HepG2 (cell line): ENCODE data around the gene CDC42EP1. TPM values are rescaled to one million over a fixed set of nuclear protein-coding genes. Genes with fewer than 3 reads are reported as not detected.

Experiments
- ARNTL ChIP-seq: sonication (generic); formaldehyde crosslinking; IDR thresholded peaks from 2 replicates; pipeline ENCODE4 v1.4.0; 2020; ENCODE audit warnings: mild to moderate bottlenecking, missing genetic modification reagents
- ATAD3A ChIP-seq: sonication (generic); formaldehyde crosslinking; IDR thresholded peaks from 2 replicates; pipeline ENCODE4 v1.4.0; 2020; ENCODE audit warnings: missing genetic modification reagents
- CSRNP1 ChIP-seq: sonication (generic); formaldehyde crosslinking; IDR thresholded peaks from 2 replicates; pipeline ENCODE4 v1.8.1; 2023; ENCODE audit warnings: mild to moderate bottlenecking, missing genetic modification reagents
- HNRNPH1 ChIP-seq: fragments of 200-400 bp; formaldehyde crosslinking; optimal IDR thresholded peaks from 2 replicates; pipeline ENCODE3; 2017; ENCODE audit warnings: mild to moderate bottlenecking, low read depth, low read length
- HOXA9 ChIP-seq: sonication (generic); formaldehyde crosslinking; IDR thresholded peaks from 2 replicates; pipeline ENCODE4 v1.8.1; 2022; ENCODE audit warnings: missing genetic modification reagents, mild to moderate bottlenecking, moderate library complexity, borderline replicate concordance
- MAFG ChIP-seq: sonication (generic); formaldehyde crosslinking; IDR thresholded peaks from 2 replicates; pipeline ENCODE4 v1.5.1; 2020; ENCODE audit warnings: mild to moderate bottlenecking, missing genetic modification reagents
- MATR3 ChIP-seq: sonication (generic); formaldehyde crosslinking; IDR thresholded peaks from 2 replicates; pipeline ENCODE4 v1.4.0; 2020; ENCODE audit warnings: missing genetic modification reagents
- RERE ChIP-seq: IDR thresholded peaks from 2 replicates; pipeline ENCODE4 v1.6.1; 2016; ENCODE audit warnings: low read depth, missing genetic modification reagents, missing compliant biosample characterization
- RFX5 ChIP-seq: IDR thresholded peaks from 2 replicates; pipeline ENCODE4 v1.6.1; 2011; ENCODE audit warnings: low read depth, low read length, improper control_type of control experiment
- TRIM22 ChIP-seq: fragments of 450-650 bp; IDR thresholded peaks from 2 replicates; pipeline ENCODE4 v1.6.1; 2017
- ZNF33B ChIP-seq: sonication (generic); formaldehyde crosslinking; IDR thresholded peaks from 2 replicates; pipeline ENCODE4 v1.5.1; 2020; ENCODE audit warnings: mild to moderate bottlenecking, missing genetic modification reagents
- ZNF382 ChIP-seq: sonication (generic); formaldehyde crosslinking; IDR thresholded peaks from 2 replicates; pipeline ENCODE4 v1.5.0; 2020; ENCODE audit warnings: missing genetic modification reagents, mild to moderate bottlenecking, borderline replicate concordance
- ZNF703 ChIP-seq: sonication (generic); formaldehyde crosslinking; IDR thresholded peaks from 2 replicates; pipeline ENCODE4 v1.5.1; 2020; ENCODE audit warnings: missing genetic modification reagents, mild to moderate bottlenecking, moderate library complexity, borderline replicate concordance
- ZNF775 ChIP-seq: sonication (generic); formaldehyde crosslinking; IDR thresholded peaks from 2 replicates; pipeline ENCODE4 v1.4.0; 2020; ENCODE audit warnings: missing genetic modification reagents, mild to moderate bottlenecking, moderate library complexity, borderline replicate concordance
- ZNF784 ChIP-seq: sonication (generic); formaldehyde crosslinking; IDR thresholded peaks from 2 replicates; pipeline ENCODE4 v1.5.1; 2020; ENCODE audit warnings: missing genetic modification reagents, mild to moderate bottlenecking, borderline replicate concordance
- polyA plus RNA-seq, 8 experiments: library from polyadenylated mRNA; depleted of rRNA in 3 of 8; stranded (reverse) in 7 of 8; unstranded in 1 of 8; fragments of >200 nt; fragmentation: Illumina TruSeq in 4 of 8; extraction: Trizol in 4 of 8; gene quantifications; 2 replicates each; pipeline versions ENCODE4 v1.2.1 to v1.2.3, GENCODE V29; 2011 to 2016; ENCODE audit warnings: low read depth in 4 of 8, missing spikeins in 1 of 8, mixed read lengths in 1 of 8; ENCODE audit not compliant: insufficient read depth in 1 of 8
- total RNA-seq, 5 experiments: library from RNA; depleted of rRNA; stranded (reverse); fragments of >200 nt; fragmentation: Illumina TruSeq; extraction: Trizol; gene quantifications; 2 replicates each; pipeline ENCODE4 v1.2.3, GENCODE V29; 2016; ENCODE audit warnings: low read depth in 1 of 5
- TF ChIP-seq, protein P1 (sequence below): sonication (generic); formaldehyde crosslinking; IDR thresholded peaks from 2 replicates; pipeline ENCODE4 v1.8.1; 2023; ENCODE audit warnings: mild to moderate bottlenecking, missing genetic modification reagents
- TF ChIP-seq, protein P2 (sequence below): sonication (generic); formaldehyde crosslinking; IDR thresholded peaks from 2 replicates; pipeline ENCODE4 v1.4.0; 2020; ENCODE audit warnings: mild to moderate bottlenecking, missing genetic modification reagents

CDC42EP1 gene
- total and polyA plus RNA-seq, 2 of the 13 experiments (the other 11 are each of a cell fraction or from before 2014, with no cell fraction given), result 17.1 to 29.5 TPM

GRCh38 chr22:37545703-37546436 is 14.4 kb upstream of the CDC42EP1 start (continued):
- TF ChIP-seq TRIM22 (no peak), ZNF33B (CRISPR knock-in tag) (no peak), ZNF382 (CRISPR knock-in tag) (no peak), RERE (peak; percentile 96), HNRNPH1 (no peak), HOXA9 (CRISPR knock-in tag) (no peak), CSRNP1 (peak; percentile 15; the same call in 1 of the 2 replicates), RFX5 (no peak), MAFG (no peak), ATAD3A (CRISPR knock-in tag) (no peak), ZNF703 (CRISPR knock-in tag) (peak; percentile 97; the same call in 1 of the 2 replicates), ARNTL (CRISPR knock-in tag) (peak; percentile 95), MATR3 (CRISPR knock-in tag) (no peak), ZNF784 (peak; percentile 77; the same call in 1 of the 2 replicates), ZNF775 (CRISPR knock-in tag) (no peak)
- TF ChIP-seq, protein P1, sequence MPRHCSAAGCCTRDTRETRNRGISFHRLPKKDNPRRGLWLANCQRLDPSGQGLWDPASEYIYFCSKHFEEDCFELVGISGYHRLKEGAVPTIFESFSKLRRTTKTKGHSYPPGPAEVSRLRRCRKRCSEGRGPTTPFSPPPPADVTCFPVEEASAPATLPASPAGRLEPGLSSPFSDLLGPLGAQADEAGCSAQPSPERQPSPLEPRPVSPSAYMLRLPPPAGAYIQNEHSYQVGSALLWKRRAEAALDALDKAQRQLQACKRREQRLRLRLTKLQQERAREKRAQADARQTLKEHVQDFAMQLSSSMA, result no peak
- TF ChIP-seq, protein P2, sequence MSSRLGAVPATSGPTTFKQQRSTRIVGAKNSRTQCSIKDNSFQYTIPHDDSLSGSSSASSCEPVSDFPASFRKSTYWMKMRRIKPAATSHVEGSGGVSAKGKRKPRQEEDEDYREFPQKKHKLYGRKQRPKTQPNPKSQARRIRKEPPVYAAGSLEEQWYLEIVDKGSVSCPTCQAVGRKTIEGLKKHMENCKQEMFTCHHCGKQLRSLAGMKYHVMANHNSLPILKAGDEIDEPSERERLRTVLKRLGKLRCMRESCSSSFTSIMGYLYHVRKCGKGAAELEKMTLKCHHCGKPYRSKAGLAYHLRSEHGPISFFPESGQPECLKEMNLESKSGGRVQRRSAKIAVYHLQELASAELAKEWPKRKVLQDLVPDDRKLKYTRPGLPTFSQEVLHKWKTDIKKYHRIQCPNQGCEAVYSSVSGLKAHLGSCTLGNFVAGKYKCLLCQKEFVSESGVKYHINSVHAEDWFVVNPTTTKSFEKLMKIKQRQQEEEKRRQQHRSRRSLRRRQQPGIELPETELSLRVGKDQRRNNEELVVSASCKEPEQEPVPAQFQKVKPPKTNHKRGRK (CRISPR knock-in tag), result no peak
